Lung (tissue), 12 donors: ENCODE measurements around the gene EIF1. TPM values are rescaled to one million over a fixed set of nuclear protein-coding genes. Genes with fewer than 3 reads are reported as not detected.

Experiments used
- ATAC-seq: fragments of 200-7000 bp; cut with Tn5 transposase; one replicate; pipeline ENCODE4 v1.9.1; 2020; ENCODE audit warnings: moderate number of reproducible peaks; ENCODE audit not compliant: insufficient read depth, low FRiP score
- DNase-seq, 3 donors: peaks; one replicate each; pipeline ENCODE4 v3.0.0-alpha.2; 2013 to 2017
- H3K27ac ChIP-seq, 2 donors: one replicate each; pipeline ENCODE4 v1.5.1; 2013; ENCODE audit warnings: mild to moderate bottlenecking in 2 of 2, moderate library complexity in 2 of 2, control low read depth in 1 of 2, inconsistent platforms in 1 of 2, low read depth in 1 of 2, low read length in 1 of 2
- H3K27me3 ChIP-seq, 3 donors: one replicate each; pipeline ENCODE4 v1.5.1; 2013; ENCODE audit warnings: low read length in 2 of 3; ENCODE audit not compliant: control insufficient read depth in 3 of 3, insufficient read depth in 3 of 3
- H3K36me3 ChIP-seq, 4 donors: one replicate each; pipeline ENCODE4 v1.5.1; 2013; ENCODE audit warnings: low read length in 4 of 4, mild to moderate bottlenecking in 1 of 4, moderate library complexity in 1 of 4; ENCODE audit not compliant: control insufficient read depth in 4 of 4, insufficient read depth in 4 of 4
- H3K4me1 ChIP-seq, 5 donors: one replicate each; pipeline ENCODE4 v1.5.1; 2013; ENCODE audit warnings: low read length in 5 of 5, mild to moderate bottlenecking in 2 of 5, moderate library complexity in 1 of 5; ENCODE audit not compliant: control insufficient read depth in 5 of 5, insufficient read depth in 5 of 5
- H3K4me3 ChIP-seq: one replicate; pipeline ENCODE4 v1.5.1; 2013; ENCODE audit warnings: mild to moderate bottlenecking, control low read depth, moderate library complexity
- H3K9ac ChIP-seq, 2 donors: one replicate each; pipeline ENCODE4 v1.5.1; 2013; ENCODE audit warnings: low read length in 2 of 2, control low read depth in 1 of 2; ENCODE audit not compliant: insufficient read depth in 1 of 2
- H3K9me3 ChIP-seq, 4 donors: one replicate each; pipeline ENCODE4 v1.5.1; 2013; ENCODE audit warnings: low read length in 3 of 4, mild to moderate bottlenecking in 1 of 4, moderate library complexity in 1 of 4; ENCODE audit not compliant: control insufficient read depth in 4 of 4, insufficient read depth in 3 of 4
- WGBS, 2 donors: extraction: QIAGEN DNeasy Blood & Tissue Kit; methylation state at CpG; one replicate each; pipeline ENCODE4 v1.1.7; 2013; 5-methylcytosine and 5-hydroxymethylcytosine counted together
- polyA plus RNA-seq, 2 donors: library from polyadenylated mRNA; stranded (reverse); fragments of 200-250 nt; gene quantifications; one replicate each; pipeline ENCODE4 v1.2.1, GENCODE V29; 2013
- total RNA-seq, 2 donors: library from RNA; depleted of rRNA in 1 of 2; stranded (reverse); fragments of >200 nt in 1 of 2; gene quantifications; one replicate each; pipeline ENCODE4 v1.2.1, GENCODE V29; 2014 to 2021
- TF ChIP-seq, protein P1 (sequence below): IDR thresholded peaks from 2 replicates; pipeline ENCODE4 v1.5.1; 2012; ENCODE audit warnings: mild to moderate bottlenecking; ENCODE audit errors: control extremely low read depth, extremely low read depth
- donor health status: control.
- donor health status: control.
- donor health status: Bipolar disorder and iron deficiency.
- donor health status: healthy.
- donor health status: DM: yes; HTN: yes; CAD: no.

EIF1 gene
- total and polyA plus RNA-seq, 4 donors, result 381 to 872 (median 676) TPM

GRCh38 chr17:41649923-41650519 is 38.7 kb upstream of the EIF1 start:
- ATAC-seq, result no peak
- TF ChIP-seq, protein P1, sequence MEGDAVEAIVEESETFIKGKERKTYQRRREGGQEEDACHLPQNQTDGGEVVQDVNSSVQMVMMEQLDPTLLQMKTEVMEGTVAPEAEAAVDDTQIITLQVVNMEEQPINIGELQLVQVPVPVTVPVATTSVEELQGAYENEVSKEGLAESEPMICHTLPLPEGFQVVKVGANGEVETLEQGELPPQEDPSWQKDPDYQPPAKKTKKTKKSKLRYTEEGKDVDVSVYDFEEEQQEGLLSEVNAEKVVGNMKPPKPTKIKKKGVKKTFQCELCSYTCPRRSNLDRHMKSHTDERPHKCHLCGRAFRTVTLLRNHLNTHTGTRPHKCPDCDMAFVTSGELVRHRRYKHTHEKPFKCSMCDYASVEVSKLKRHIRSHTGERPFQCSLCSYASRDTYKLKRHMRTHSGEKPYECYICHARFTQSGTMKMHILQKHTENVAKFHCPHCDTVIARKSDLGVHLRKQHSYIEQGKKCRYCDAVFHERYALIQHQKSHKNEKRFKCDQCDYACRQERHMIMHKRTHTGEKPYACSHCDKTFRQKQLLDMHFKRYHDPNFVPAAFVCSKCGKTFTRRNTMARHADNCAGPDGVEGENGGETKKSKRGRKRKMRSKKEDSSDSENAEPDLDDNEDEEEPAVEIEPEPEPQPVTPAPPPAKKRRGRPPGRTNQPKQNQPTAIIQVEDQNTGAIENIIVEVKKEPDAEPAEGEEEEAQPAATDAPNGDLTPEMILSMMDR, result no peak
- WGBS, 2 donors, result 91% methylated on average over 10 of the region's 10 CpGs
- no peaks in the 10 kb centered on the region for H3K27me3 ChIP-seq
- no peak overlapping the region for H3K4me3 ChIP-seq
- peaks cover 0 to 4% (median 0%) of the 10 kb centered on the region in 4 donors for H3K9me3 ChIP-seq
- no peaks in the 10 kb centered on the region for H3K36me3 ChIP-seq
- peak overlapping the region in 1 of 2 donors; percentile 36 for H3K9ac ChIP-seq
- peaks cover 0 to 31% (median 19%) of the 10 kb centered on the region in 5 donors for H3K4me1 ChIP-seq
- DNase-seq, result no peak
- no peak overlapping the region for H3K27ac ChIP-seq

DNA sequence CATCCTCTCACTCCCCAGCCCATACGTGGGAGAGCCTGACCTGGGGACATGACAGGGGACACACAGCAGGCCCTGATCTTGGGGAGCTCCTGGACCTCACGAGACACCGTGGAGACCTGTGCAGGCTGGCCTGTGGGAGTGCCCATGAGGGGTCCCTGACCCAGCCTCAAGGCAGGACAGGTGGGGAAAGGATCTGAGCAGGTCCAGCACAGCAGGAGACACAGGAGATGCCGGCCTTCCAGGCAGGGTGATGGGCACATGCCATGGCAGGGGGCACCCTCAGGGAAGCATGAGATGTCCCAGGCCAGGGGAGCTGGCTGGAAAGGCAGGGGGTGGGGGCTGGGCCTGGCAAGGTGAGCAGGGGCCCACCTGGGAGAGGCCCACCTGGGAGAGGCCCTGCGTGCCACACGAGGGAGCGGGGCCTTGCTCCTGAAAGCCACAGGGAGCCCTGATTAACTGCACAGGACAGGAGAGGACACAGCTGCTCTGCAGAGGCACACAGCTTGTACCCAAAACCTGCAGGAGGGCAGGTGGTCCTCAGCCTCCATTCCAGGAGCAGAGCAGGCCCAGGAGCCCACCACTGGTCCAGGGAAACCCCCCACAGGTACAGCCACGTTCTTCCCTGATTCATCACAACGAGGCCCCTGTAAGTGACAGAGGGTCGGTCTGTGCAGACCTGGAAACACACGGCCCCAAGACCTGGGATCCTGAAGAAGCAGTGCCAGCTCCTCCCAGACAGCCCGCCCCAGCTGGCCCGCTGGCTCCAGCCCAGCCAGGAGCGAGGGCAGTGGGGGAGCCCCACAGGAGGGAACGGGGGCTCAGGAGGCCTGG is 37.7 kb upstream of the EIF1 start:
- Histone ChIP-seq H3K9me3 (peaks cover 0 to 4% (median 0%) of the 10 kb centered on the region in 4 donors), H3K9ac (no peak overlapping the region), H3K27ac (peak overlapping the region in 1 of 2 donors; percentile 76), H3K4me3 (no peak overlapping the region), H3K4me1 (peaks cover 0 to 40% (median 18%) of the 10 kb centered on the region in 5 donors), H3K36me3 (no peaks in the 10 kb centered on the region), H3K27me3 (no peaks in the 10 kb centered on the region)
- DNase-seq, result no peak
- WGBS, 2 donors, result 72 to 79% methylated on average over 14 to 15 of the region's 15 CpGs
- no peak for ATAC-seq
- TF ChIP-seq, protein P1, result no peak

GRCh38 chr17:41651625-41652460 is 36.8 kb upstream of the EIF1 start:
- TF ChIP-seq, protein P1, result no peak
- ATAC-seq (peak; percentile 30), DNase-seq (peak; percentile 68 to 86 (median 73))
- Histone ChIP-seq H3K9ac (peak overlapping the region; percentile 14 to 17), H3K36me3 (no peaks in the 10 kb centered on the region), H3K27ac (peak overlapping the region in 1 of 2 donors; percentile 88), H3K4me1 (peaks cover 0 to 42% (median 20%) of the 10 kb centered on the region in 5 donors), H3K4me3 (no peak overlapping the region), H3K27me3 (no peaks in the 10 kb centered on the region), H3K9me3 (peaks cover 0 to 4% (median 0%) of the 10 kb centered on the region in 4 donors)
- 73 to 87% methylated on average over 13 of the region's 13 CpGs for WGBS, 2 donors
